Neural progenitor cell (in vitro differentiated cells): ENCODE data around the gene PCK1.

Experiments used
- EZH2 ChIP-seq: fragments of 200-600 bp; sonication (generic); IDR thresholded peaks from 2 replicates; pipeline ENCODE4 v1.6.1; 2017; ENCODE audit warnings: antibody characterized with exemption, mild to moderate bottlenecking, moderate library complexity
- EZH2phosphoT487 ChIP-seq: fragments of 200-600 bp; sonication (generic); IDR thresholded peaks from 2 replicates; pipeline ENCODE4 v1.6.1; 2017; ENCODE audit warnings: antibody characterized with exemption
- TF ChIP-seq, protein P1 (sequence below): fragments of 200-600 bp; sonication (generic); IDR thresholded peaks from 2 replicates; pipeline ENCODE4 v1.5.1; 2017; ENCODE audit warnings: antibody characterized with exemption, mild to moderate bottlenecking

DNA sequence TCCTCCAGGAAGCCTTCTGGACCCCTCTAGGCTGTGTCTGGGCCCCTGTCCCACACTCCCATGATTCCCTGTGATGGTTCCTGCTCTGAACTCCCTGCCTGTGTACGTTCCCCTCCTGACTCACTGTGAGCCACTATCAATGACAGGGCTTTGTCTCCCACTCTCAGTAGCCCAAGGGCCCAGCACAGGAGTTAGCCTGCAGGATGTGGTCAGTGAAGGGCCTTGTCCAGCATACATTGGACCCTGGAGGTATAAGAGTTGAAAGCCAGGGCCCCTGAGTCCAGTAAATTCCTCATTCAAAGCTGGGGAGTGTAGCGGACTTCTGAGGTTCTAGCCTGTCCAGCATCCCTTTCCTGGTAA lies 40.3 kb downstream of the PCK1 start:
- TF ChIP-seq EZH2 (no peak), EZH2phosphoT487 (no peak)
- TF ChIP-seq, protein P1, sequence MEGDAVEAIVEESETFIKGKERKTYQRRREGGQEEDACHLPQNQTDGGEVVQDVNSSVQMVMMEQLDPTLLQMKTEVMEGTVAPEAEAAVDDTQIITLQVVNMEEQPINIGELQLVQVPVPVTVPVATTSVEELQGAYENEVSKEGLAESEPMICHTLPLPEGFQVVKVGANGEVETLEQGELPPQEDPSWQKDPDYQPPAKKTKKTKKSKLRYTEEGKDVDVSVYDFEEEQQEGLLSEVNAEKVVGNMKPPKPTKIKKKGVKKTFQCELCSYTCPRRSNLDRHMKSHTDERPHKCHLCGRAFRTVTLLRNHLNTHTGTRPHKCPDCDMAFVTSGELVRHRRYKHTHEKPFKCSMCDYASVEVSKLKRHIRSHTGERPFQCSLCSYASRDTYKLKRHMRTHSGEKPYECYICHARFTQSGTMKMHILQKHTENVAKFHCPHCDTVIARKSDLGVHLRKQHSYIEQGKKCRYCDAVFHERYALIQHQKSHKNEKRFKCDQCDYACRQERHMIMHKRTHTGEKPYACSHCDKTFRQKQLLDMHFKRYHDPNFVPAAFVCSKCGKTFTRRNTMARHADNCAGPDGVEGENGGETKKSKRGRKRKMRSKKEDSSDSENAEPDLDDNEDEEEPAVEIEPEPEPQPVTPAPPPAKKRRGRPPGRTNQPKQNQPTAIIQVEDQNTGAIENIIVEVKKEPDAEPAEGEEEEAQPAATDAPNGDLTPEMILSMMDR, result no peak
